Mononuclear cell (primary cell): Measurements from ENCODE around the gene STAB1. TPM values are rescaled to one million over a fixed set of nuclear protein-coding genes. Genes with fewer than 3 reads are reported as not detected.

ENCODE experiments used
- H3K27me3 ChIP-seq: 2 replicates; pipeline ENCODE4 v1.6.0; 2011; ENCODE audit warnings: low read length, control low read depth; ENCODE audit not compliant: insufficient read depth
- H3K4me1 ChIP-seq: 2 replicates; pipeline ENCODE4 v1.5.1; 2011; ENCODE audit warnings: mild to moderate bottlenecking, low read length, control low read depth; ENCODE audit not compliant: insufficient read depth
- H3K4me3 ChIP-seq: 2 replicates; pipeline ENCODE4 v1.5.1; 2011; ENCODE audit warnings: mild to moderate bottlenecking, low read length, moderate library complexity
- H3K9me3 ChIP-seq: 2 replicates; pipeline ENCODE4 v1.5.1; 2011; ENCODE audit warnings: low read depth, mild to moderate bottlenecking, control low read depth, low read length
- total RNA-seq: library from RNA; depleted of rRNA; stranded (reverse); fragments of >200 nt; gene quantifications from one replicate; pipeline ENCODE4 v1.2.3, GENCODE V29; 2012

STAB1 gene
- total RNA-seq, 1 donor = 42.6 TPM

- no peak overlapping the region for H3K4me3 ChIP-seq
- H3K4me1 ChIP-seq = peaks cover 18% of the 10 kb centered on the region
- no peaks in the 10 kb centered on the region for H3K27me3 ChIP-seq
- no peaks in the 10 kb centered on the region for H3K9me3 ChIP-seq
These were observed 8.8 kb downstream of the STAB1 start for GRCh38 chr3:52503788-52504424.

- H3K4me3 ChIP-seq = no peak overlapping the region
- no peaks in the 10 kb centered on the region for H3K27me3 ChIP-seq
- peaks cover 10% of the 10 kb centered on the region for H3K4me1 ChIP-seq
- no peaks in the 10 kb centered on the region for H3K9me3 ChIP-seq
These were observed 9.8 kb downstream of the STAB1 start for GRCh38 chr3:52504977-52505376.

GRCh38 chr3:52506266-52506966 lies 11.3 kb downstream of the STAB1 start:
- H3K4me1 ChIP-seq = no peaks in the 10 kb centered on the region
- H3K27me3 ChIP-seq = no peaks in the 10 kb centered on the region
- no peak overlapping the region for H3K4me3 ChIP-seq
- H3K9me3 ChIP-seq = no peaks in the 10 kb centered on the region

GRCh38 chr3:52507359-52507758 lies 12.2 kb downstream of the STAB1 start:
- Histone ChIP-seq H3K27me3 (no peaks in the 10 kb centered on the region), H3K9me3 (no peaks in the 10 kb centered on the region), H3K4me1 (no peaks in the 10 kb centered on the region), H3K4me3 (no peak overlapping the region)

- no peaks in the 10 kb centered on the region for H3K4me1 ChIP-seq
- H3K27me3 ChIP-seq = no peaks in the 10 kb centered on the region
- no peaks in the 10 kb centered on the region for H3K9me3 ChIP-seq
- H3K4me3 ChIP-seq = no peak overlapping the region
These were observed 14.7 kb downstream of the STAB1 start for GRCh38 chr3:52509753-52510328.

- H3K4me3 ChIP-seq = no peak overlapping the region
- H3K4me1 ChIP-seq = no peaks in the 10 kb centered on the region
- no peaks in the 10 kb centered on the region for H3K9me3 ChIP-seq
- H3K27me3 ChIP-seq = no peaks in the 10 kb centered on the region
These were observed 16.4 kb downstream of the STAB1 start for GRCh38 chr3:52511509-52511908.

GRCh38 chr3:52512105-52512504 lies 17.0 kb downstream of the STAB1 start:
- Histone ChIP-seq H3K4me1 (no peaks in the 10 kb centered on the region), H3K27me3 (no peaks in the 10 kb centered on the region), H3K4me3 (no peak overlapping the region), H3K9me3 (no peaks in the 10 kb centered on the region)

- Histone ChIP-seq H3K27me3 (no peaks in the 10 kb centered on the region), H3K4me3 (no peak overlapping the region), H3K9me3 (no peaks in the 10 kb centered on the region), H3K4me1 (no peaks in the 10 kb centered on the region)
These were observed 17.6 kb downstream of the STAB1 start for GRCh38 chr3:52512727-52513126.

GRCh38 chr3:52513281-52513680 lies 18.1 kb downstream of the STAB1 start:
- H3K9me3 ChIP-seq = no peaks in the 10 kb centered on the region
- no peak overlapping the region for H3K4me3 ChIP-seq
- no peaks in the 10 kb centered on the region for H3K27me3 ChIP-seq
- H3K4me1 ChIP-seq = no peaks in the 10 kb centered on the region

GRCh38 chr3:52514576-52514975 lies 19.4 kb downstream of the STAB1 start:
- no peaks in the 10 kb centered on the region for H3K4me1 ChIP-seq
- no peaks in the 10 kb centered on the region for H3K9me3 ChIP-seq
- H3K27me3 ChIP-seq = no peaks in the 10 kb centered on the region
- H3K4me3 ChIP-seq = no peak overlapping the region

GRCh38 chr3:52515192-52515591 lies 20.1 kb downstream of the STAB1 start:
- Histone ChIP-seq H3K4me3 (no peak overlapping the region), H3K9me3 (no peaks in the 10 kb centered on the region), H3K4me1 (no peaks in the 10 kb centered on the region), H3K27me3 (no peaks in the 10 kb centered on the region)

- Histone ChIP-seq H3K27me3 (no peaks in the 10 kb centered on the region), H3K9me3 (no peaks in the 10 kb centered on the region), H3K4me3 (no peak overlapping the region), H3K4me1 (no peaks in the 10 kb centered on the region)
These were observed 21.5 kb downstream of the STAB1 start for GRCh38 chr3:52516509-52517195.

- Histone ChIP-seq H3K9me3 (no peaks in the 10 kb centered on the region), H3K4me3 (no peak overlapping the region), H3K4me1 (no peaks in the 10 kb centered on the region), H3K27me3 (no peaks in the 10 kb centered on the region)
These were observed 22.9 kb downstream of the STAB1 start for GRCh38 chr3:52517796-52518722.

- Histone ChIP-seq H3K27me3 (no peaks in the 10 kb centered on the region), H3K4me3 (no peak overlapping the region), H3K4me1 (no peaks in the 10 kb centered on the region), H3K9me3 (no peaks in the 10 kb centered on the region)
These were observed 23.7 kb downstream of the STAB1 start for GRCh38 chr3:52518723-52519444.
